ENCODE data around the gene ANKRD34C. TPM values are rescaled to one million over a fixed set of nuclear protein-coding genes. Genes with fewer than 3 reads are reported as not detected.

The ANKRD34C gene
- total RNA-seq, 4 donors from 2014 or later: not detected

Other genes starting within 250 kb of the ANKRD34C start
- 1 to 10 TPM in 2 of 4 donors, under 1 TPM in 1, not detected in 1; 0.21 to 3.4 (median 1.8) TPM for gene RASGRF1, start 191.9 kb upstream of the ANKRD34C start, total RNA-seq
- gene TMED3, start 28.4 kb downstream of the ANKRD34C start, total RNA-seq: 10 to 100 TPM; 15.3 to 57.8 (median 25.0) TPM
- 1 to 10 TPM in 2 of 4 donors, under 1 TPM in 1, not detected in 1; 0.43 to 2.9 (median 1.5) TPM for gene MINAR1, start 149.6 kb downstream of the ANKRD34C start, total RNA-seq

Measured in uterus (tissue), 4 donors.